Testis (tissue), 5 donors: Measurements from ENCODE around the gene ODR4. TPM values are rescaled to one million over a fixed set of nuclear protein-coding genes. Genes with fewer than 3 reads are reported as not detected.

Experiments used
- DNase-seq: peaks from one replicate; pipeline ENCODE4 v3.0.0-alpha.2; 2019
- H3K27ac ChIP-seq, 2 donors: fragments of 200-600 bp; sonication (generic); one replicate each; pipeline ENCODE4 v1.5.1; 2019
- H3K27me3 ChIP-seq: fragments of 200-600 bp; sonication (generic); one replicate; pipeline ENCODE4 v1.5.1; 2019
- H3K36me3 ChIP-seq: fragments of 200-600 bp; sonication (generic); one replicate; pipeline ENCODE4 v1.5.1; 2017; ENCODE audit warnings: low read depth; ENCODE audit errors: missing control alignments
- H3K4me1 ChIP-seq: fragments of 200-600 bp; sonication (generic); one replicate; pipeline ENCODE4 v1.5.1; 2019
- H3K4me3 ChIP-seq, 2 donors: fragments of 200-600 bp; sonication (generic); one replicate each; pipeline ENCODE4 v1.5.1; 2017 to 2019
- H3K9me3 ChIP-seq: fragments of 200-600 bp; sonication (generic); one replicate; pipeline ENCODE4 v1.5.1; 2017
- POLR2A ChIP-seq: fragments of 450-650 bp; IDR thresholded peaks from one replicate; pipeline ENCODE4 v1.6.1; 2017; ENCODE audit warnings: antibody characterized with exemption, mild to moderate bottlenecking, moderate library complexity
- WGBS, 2 donors: methylation state at CpG; one replicate each; pipeline ENCODE4 v1.1.5; 2018; 5-methylcytosine and 5-hydroxymethylcytosine counted together
- intact Hi-C: fragments of 100-400 bp; cut with DNase I; formaldehyde crosslinking; loops from one replicate; pipeline ENCODE4 v1.15.1; 2023; ENCODE audit warnings: low total_unique reads
- long read RNA-seq, 2 donors: transcript quantifications; one replicate each; lab custom pipeline, GENCODE V29; 2026
- polyA plus RNA-seq: library from polyadenylated mRNA; stranded (reverse); fragments of 350-450 nt; fragmentation: Illumina TruSeq; extraction: RNeasy Lipid Tissue Mini Kit (QIAGEN cat#74804); gene quantifications from one replicate; pipeline ENCODE4 v1.2.3, GENCODE V29; 2014; ENCODE audit warnings: low read depth, low replicate concordance; ENCODE audit not compliant: insufficient read depth
- total RNA-seq, 2 donors: library from RNA; depleted of rRNA; stranded (reverse); fragments of >200 nt; gene quantifications; one replicate each; pipeline ENCODE4 v1.2.3, GENCODE V29; 2016
- TF ChIP-seq, protein P1 (sequence below), 3 experiments: fragments of 450-650 bp in 2 of 3; fragments of 200-600 bp in 1 of 3; sonication (generic) in 1 of 3; IDR thresholded peaks; one replicate each; pipeline ENCODE4 v1.5.1; 2016 to 2019; ENCODE audit warnings: antibody characterized with exemption in 3 of 3, mild to moderate bottlenecking in 2 of 3, moderate library complexity in 1 of 3

The ODR4 gene
- total RNA-seq (10 to 100 TPM; 23.0 to 31.3 TPM), polyA plus RNA-seq (11.8 TPM)
- long read RNA-seq, donor 1, partial matches to known transcripts = 7 of 13 reads
- long read RNA-seq, donor 1, other reads (novel, unspliced or antisense) = 6 of 13 reads
- long read RNA-seq, donor 2, partial matches to known transcripts = 0 of 1 reads
- long read RNA-seq, donor 2, other reads (novel, unspliced or antisense) = 0 of 1 reads

GRCh38 chr1:186375152-186375928 lies at the start of gene ODR4, which contains the start of gene TPR:
Gene ODR4 (plus strand): TSS chr1:186375838. CDS start chr1:186379786, 3,948 bp downstream.
Gene TPR (minus strand): TSS chr1:186375253. CDS start chr1:186375028, 225 bp downstream.
- H3K27me3 ChIP-seq = no peaks in the 10 kb centered on the region
- peak; percentile 52 for TF ChIP-seq POLR2A
- TF ChIP-seq, protein P1, sequence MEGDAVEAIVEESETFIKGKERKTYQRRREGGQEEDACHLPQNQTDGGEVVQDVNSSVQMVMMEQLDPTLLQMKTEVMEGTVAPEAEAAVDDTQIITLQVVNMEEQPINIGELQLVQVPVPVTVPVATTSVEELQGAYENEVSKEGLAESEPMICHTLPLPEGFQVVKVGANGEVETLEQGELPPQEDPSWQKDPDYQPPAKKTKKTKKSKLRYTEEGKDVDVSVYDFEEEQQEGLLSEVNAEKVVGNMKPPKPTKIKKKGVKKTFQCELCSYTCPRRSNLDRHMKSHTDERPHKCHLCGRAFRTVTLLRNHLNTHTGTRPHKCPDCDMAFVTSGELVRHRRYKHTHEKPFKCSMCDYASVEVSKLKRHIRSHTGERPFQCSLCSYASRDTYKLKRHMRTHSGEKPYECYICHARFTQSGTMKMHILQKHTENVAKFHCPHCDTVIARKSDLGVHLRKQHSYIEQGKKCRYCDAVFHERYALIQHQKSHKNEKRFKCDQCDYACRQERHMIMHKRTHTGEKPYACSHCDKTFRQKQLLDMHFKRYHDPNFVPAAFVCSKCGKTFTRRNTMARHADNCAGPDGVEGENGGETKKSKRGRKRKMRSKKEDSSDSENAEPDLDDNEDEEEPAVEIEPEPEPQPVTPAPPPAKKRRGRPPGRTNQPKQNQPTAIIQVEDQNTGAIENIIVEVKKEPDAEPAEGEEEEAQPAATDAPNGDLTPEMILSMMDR (IDR thresholded peaks at IDR 0.05) = peak; percentile 83 to 97 (median 96)
- H3K36me3 ChIP-seq = no peaks in the 10 kb centered on the region
- WGBS, 2 donors = 0% methylated on average over 40 to 60 of the region's 60 CpGs
- peak; percentile 98 for DNase-seq
- H3K27ac ChIP-seq = peak within 1 kb of the TSS; percentile 97 to 98
- intact Hi-C loops = no loop called here
- peaks cover 18% of the 10 kb centered on the region for H3K4me1 ChIP-seq
- peak within 1 kb of the TSS; percentile 89 to 96 for H3K4me3 ChIP-seq
- no peaks in the 10 kb centered on the region for H3K9me3 ChIP-seq

DNA sequence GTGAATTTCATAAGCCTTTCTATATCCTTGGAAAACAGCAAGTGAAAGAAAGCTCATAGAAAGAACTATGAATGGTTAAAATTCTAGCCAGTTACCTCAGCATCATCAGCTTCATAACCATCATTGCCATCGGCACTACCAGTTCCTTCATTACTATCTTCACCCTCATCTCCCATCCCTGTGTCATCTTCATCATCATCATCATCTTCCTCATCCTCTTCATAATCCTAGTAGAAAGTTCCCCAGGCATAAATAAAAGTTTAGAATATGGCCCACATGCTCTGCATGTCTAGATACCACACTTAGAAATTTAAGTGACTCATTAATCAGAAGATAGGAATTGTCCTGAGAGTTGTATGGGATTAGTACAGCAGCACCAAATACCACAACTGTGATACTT lies 49.6 kb upstream of the ODR4 start:
- intact Hi-C loops = no loop called here
- Histone ChIP-seq H3K27ac (no peak overlapping the region), H3K27me3 (no peaks in the 10 kb centered on the region), H3K4me1 (no peaks in the 10 kb centered on the region), H3K36me3 (no peaks in the 10 kb centered on the region), H3K9me3 (no peaks in the 10 kb centered on the region), H3K4me3 (no peak overlapping the region)
- 81 to 88% methylated on average over 1 of the region's 1 CpG for WGBS, 2 donors
- no peak for DNase-seq
- TF ChIP-seq POLR2A = no peak
- TF ChIP-seq, protein P1 (IDR thresholded peaks at IDR 0.05) = no peak

DNA sequence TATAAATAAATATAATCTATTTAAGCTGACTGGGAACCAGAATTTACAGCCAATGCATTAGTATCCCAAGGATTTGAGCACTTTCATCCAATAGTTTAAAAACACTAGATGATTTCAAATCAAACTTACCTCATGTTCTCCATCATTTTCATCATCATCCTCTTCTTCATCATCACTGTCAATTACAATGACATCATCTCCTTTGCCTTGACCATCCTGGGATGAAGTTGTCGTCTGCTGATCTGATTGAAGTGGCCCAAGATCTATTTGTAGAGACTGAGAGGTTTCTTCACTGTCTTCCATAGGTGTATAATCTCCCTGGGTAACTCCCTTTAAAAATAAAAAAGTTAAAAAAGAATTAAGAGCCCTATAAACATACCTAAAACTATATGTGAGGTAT lies 48.3 kb upstream of the ODR4 start:
- intact Hi-C loops = no loop called here
- Histone ChIP-seq H3K4me1 (no peaks in the 10 kb centered on the region), H3K4me3 (no peak overlapping the region), H3K36me3 (no peaks in the 10 kb centered on the region), H3K27ac (no peak overlapping the region), H3K27me3 (no peaks in the 10 kb centered on the region), H3K9me3 (no peaks in the 10 kb centered on the region)
- 90 to 94% methylated on average over 1 of the region's 1 CpG for WGBS, 2 donors
- DNase-seq = no peak
- TF ChIP-seq, protein P1 (IDR thresholded peaks at IDR 0.05) = no peak
- TF ChIP-seq POLR2A = no peak

GRCh38 chr1:186330758-186331157 lies 44.9 kb upstream of the ODR4 start:
- WGBS, 2 donors = 90 to 98% methylated on average over 1 of the region's 1 CpG
- no peak for DNase-seq
- Histone ChIP-seq H3K36me3 (no peaks in the 10 kb centered on the region), H3K27me3 (no peaks in the 10 kb centered on the region), H3K4me3 (no peak overlapping the region), H3K27ac (no peak overlapping the region), H3K9me3 (no peaks in the 10 kb centered on the region), H3K4me1 (no peaks in the 10 kb centered on the region)
- intact Hi-C loops = no loop called here
- no peak for TF ChIP-seq POLR2A
- TF ChIP-seq, protein P1 (IDR thresholded peaks at IDR 0.05) = peak in 2 of 3 experiments; percentile 23 to 48
